Ovary (tissue), 9 donors: ENCODE data around the gene TMEM271. TPM values are rescaled to one million over a fixed set of nuclear protein-coding genes. Genes with fewer than 3 reads are reported as not detected.

ENCODE experiments used
- DNase-seq, 5 donors: peaks; one replicate each; pipeline ENCODE4 v3.0.0-alpha.2; 2019 to 2020
- H3K27ac ChIP-seq, 2 donors: fragments of 200-600 bp; one replicate each; pipeline versions ENCODE4 v1.5.1 to v1.8.0; 2019 to 2022
- H3K27me3 ChIP-seq: fragments of 200-600 bp; one replicate; pipeline ENCODE4 v1.8.0; 2022
- H3K36me3 ChIP-seq: fragments of 200-600 bp; sonication (generic); one replicate; pipeline ENCODE4 v1.5.1; 2019
- H3K4me1 ChIP-seq: one replicate; pipeline ENCODE4 v1.8.1; 2013; ENCODE audit warnings: mild to moderate bottlenecking, moderate library complexity; ENCODE audit not compliant: insufficient read depth
- H3K4me3 ChIP-seq: fragments of 200-600 bp; sonication (generic); one replicate; pipeline ENCODE4 v1.5.1; 2017
- H3K9me3 ChIP-seq, 2 donors: fragments of 200-600 bp in 1 of 2; sonication (generic) in 1 of 2; one replicate each; pipeline versions ENCODE4 v1.5.1 to v1.8.1; 2013 to 2019; ENCODE audit warnings: mild to moderate bottlenecking in 1 of 2, moderate library complexity in 1 of 2
- CTCF ChIP-seq, 3 donors: fragments of 450-650 bp in 2 of 3; fragments of 200-600 bp in 1 of 3; IDR thresholded peaks; one replicate each; pipeline versions ENCODE4 v1.5.1 to v1.8.0; 2016 to 2022; ENCODE audit warnings: antibody characterized with exemption in 3 of 3, mild to moderate bottlenecking in 1 of 3
- EP300 ChIP-seq: sonication (generic); formaldehyde crosslinking; IDR thresholded peaks from one replicate; pipeline ENCODE4 v1.6.1; 2017; ENCODE audit warnings: antibody characterized with exemption
- POLR2A ChIP-seq: fragments of 450-650 bp; IDR thresholded peaks from one replicate; pipeline ENCODE4 v1.6.1; 2017; ENCODE audit warnings: antibody characterized with exemption, mild to moderate bottlenecking, moderate library complexity
- WGBS, 3 donors: extraction: QIAGEN DNeasy Blood & Tissue Kit in 1 of 3; methylation state at CpG; one replicate each; pipeline versions ENCODE4 v1.1.5 to v1.1.7; 2013 to 2017; 5-methylcytosine and 5-hydroxymethylcytosine counted together
- intact Hi-C, 4 donors: fragments of 100-400 bp; cut with DNase I; formaldehyde crosslinking; loops; one replicate each; pipeline versions ENCODE4 v1.11.0 to v1.15.1; 2022 to 2023
- polyA plus RNA-seq, 2 donors: library from polyadenylated mRNA; stranded (reverse); fragments of 200-250 nt in 1 of 2; fragments of 350-450 nt in 1 of 2; fragmentation: Illumina TruSeq in 1 of 2; extraction: RNeasy Lipid Tissue Mini Kit (QIAGEN cat#74804) in 1 of 2; gene quantifications; one replicate each; pipeline ENCODE4 v1.2.3, GENCODE V29; 2013 to 2014
- total RNA-seq, 7 donors: library from RNA; depleted of rRNA in 2 of 7; stranded (reverse); fragments of >200 nt in 2 of 7; fragmentation: NEBNext Ultra II Directional in 3 of 7; extraction: Animal tissue kit (Norgen Biotek cat#: 25700) in 3 of 7; gene quantifications; one replicate each; pipeline versions ENCODE4 v1.1.0 to v1.2.4, GENCODE V29; 2016 to 2023
- donor health status: DM: no; HTN: no; CAD: no; lungs with moderate emphysema.
- donor health status: DM: no; HTN: no; CAD: no.
- donor health status: Bipolar disorder and iron deficiency.
- donor health status: DM: yes; HTN: yes; CAD: no.
- donor health status: DM: no; HTN: no; CAD: no.
- donor health status: DM: yes; HTN: yes; CAD: no.

The TMEM271 gene
- total and polyA plus RNA-seq, 9 donors = not detected

DNA sequence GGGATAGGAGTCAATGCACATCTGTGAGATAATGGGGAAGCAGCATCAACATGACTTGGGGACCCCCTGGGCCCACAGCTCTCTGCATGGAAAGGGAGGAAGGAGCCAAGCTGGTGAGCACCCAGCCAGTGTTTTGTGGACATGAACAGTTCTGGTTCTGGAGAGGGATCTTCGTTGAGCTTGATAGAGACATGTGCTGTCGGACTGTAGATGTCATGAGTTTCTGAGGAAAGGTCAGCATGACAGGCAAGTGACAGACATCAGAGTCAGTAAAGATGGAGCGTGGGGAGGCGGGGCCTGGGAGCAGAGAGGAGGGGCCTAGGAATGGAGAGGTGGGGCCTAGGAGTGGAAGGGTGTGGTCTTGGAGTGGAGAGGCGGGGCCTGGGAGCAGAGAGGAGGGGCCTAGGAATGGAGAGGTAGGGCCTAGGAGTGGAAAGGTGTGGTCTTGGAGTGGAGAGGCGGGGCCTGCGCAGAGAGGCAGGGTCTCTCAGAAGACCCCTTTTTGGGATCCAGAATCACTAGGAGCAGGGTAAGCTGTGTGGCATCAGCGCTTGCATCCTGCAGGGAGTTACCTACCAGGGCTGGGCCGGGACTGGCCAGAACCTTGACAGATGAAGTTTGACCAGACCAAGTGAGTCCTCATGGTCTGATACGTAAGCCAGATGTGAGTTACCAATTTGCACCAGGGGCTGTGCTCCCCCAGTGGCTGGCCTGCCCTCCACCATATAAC is 43.3 kb downstream of the TMEM271 start:
- no peaks in the 10 kb centered on the region for H3K36me3 ChIP-seq
- DNase-seq = no peak
- 94 to 99% (median 96%) methylated on average over 10 of the region's 10 CpGs for WGBS, 3 donors
- H3K27ac ChIP-seq = no peak overlapping the region
- no peaks in the 10 kb centered on the region for H3K27me3 ChIP-seq
- no peak overlapping the region for H3K4me3 ChIP-seq
- TF ChIP-seq CTCF (IDR thresholded peaks at IDR 0.05) = no peak
- no peak for TF ChIP-seq EP300
- no peak for TF ChIP-seq POLR2A
- H3K9me3 ChIP-seq = no peaks in the 10 kb centered on the region
- intact Hi-C loops = no loop called here
- no peaks in the 10 kb centered on the region for H3K4me1 ChIP-seq

DNA sequence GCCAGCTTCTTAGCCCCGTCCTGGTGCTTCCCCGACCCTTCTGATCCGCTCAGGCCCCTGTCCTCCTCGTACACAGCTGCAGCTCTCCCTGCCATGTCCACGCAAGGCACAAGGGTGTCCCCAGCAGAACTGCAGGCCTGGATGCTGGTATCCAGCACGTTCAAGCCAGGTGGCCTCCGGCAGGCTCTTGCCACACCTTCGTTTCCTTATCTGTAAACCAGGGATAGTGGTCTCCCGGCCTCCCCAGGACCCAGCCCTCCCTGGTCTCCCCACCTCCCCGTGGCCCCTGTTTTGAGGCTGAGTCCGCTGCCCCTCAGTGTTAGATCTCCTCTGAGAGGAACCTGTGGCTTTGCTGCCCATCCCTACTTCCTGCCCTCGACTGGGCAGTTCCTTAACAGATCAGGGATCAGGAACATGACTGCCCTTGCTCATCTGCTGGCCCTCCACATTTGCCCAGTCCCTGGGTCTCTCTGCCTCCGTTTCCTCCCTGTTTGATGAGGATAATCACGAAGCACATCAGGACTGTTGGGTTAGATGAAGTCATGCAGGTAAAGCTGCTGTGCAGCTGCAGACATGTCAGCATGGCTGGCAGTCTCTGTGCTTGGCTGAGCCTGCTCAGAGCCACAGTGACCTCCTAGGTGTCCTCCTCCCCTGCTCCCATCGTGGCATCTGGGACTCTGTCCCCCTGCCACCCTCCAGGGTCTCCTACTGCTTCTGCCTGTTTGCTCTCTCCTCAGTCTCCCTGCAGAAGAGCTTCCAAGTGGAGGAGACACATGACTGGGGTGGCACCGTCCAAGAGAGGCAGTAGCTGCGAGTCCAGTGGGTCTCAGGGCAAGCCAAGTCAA is 44.2 kb downstream of the TMEM271 start:
- Histone ChIP-seq H3K36me3 (no peaks in the 10 kb centered on the region), H3K4me3 (no peak overlapping the region), H3K27ac (no peak overlapping the region), H3K27me3 (no peaks in the 10 kb centered on the region), H3K4me1 (no peaks in the 10 kb centered on the region), H3K9me3 (no peaks in the 10 kb centered on the region)
- intact Hi-C loops = no loop called here
- 89 to 94% (median 94%) methylated on average over 17 of the region's 17 CpGs for WGBS, 3 donors
- no peak for TF ChIP-seq EP300
- TF ChIP-seq CTCF (IDR thresholded peaks at IDR 0.05) = no peak
- TF ChIP-seq POLR2A = no peak
- DNase-seq = no peak

DNA sequence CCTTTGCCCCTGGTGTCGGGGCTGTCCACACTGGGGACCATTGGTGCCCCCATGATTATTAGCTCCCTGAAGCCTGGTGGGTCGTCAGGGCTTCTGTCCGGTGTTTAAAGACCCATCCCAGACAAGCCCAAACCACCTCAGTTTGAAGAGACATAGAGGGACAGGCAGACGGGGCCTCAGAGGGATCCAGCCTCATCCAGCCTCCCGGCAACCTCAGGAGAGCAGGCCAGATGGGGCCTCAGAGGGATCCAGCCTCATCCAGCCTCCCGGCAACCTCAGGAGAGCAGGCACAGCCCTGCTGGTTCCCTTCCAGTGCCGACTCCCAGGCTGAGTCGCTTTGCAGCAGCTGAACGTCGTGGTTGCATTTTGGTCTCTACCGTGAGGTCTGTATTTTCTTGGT is 45.0 kb downstream of the TMEM271 start:
- TF ChIP-seq POLR2A = no peak
- no peak for TF ChIP-seq EP300
- TF ChIP-seq CTCF (IDR thresholded peaks at IDR 0.05) = no peak
- no peaks in the 10 kb centered on the region for H3K4me1 ChIP-seq
- no peaks in the 10 kb centered on the region for H3K27me3 ChIP-seq
- WGBS, 3 donors = 81 to 96% (median 87%) methylated on average over 11 of the region's 11 CpGs
- intact Hi-C loops = no loop called here
- no peaks in the 10 kb centered on the region for H3K9me3 ChIP-seq
- no peak for DNase-seq
- no peak overlapping the region for H3K27ac ChIP-seq
- no peak overlapping the region for H3K4me3 ChIP-seq
- H3K36me3 ChIP-seq = no peaks in the 10 kb centered on the region

- intact Hi-C loops = no loop called here
- no peaks in the 10 kb centered on the region for H3K36me3 ChIP-seq
- no peak overlapping the region for H3K27ac ChIP-seq
- no peak for DNase-seq
- no peak overlapping the region for H3K4me3 ChIP-seq
- no peak for TF ChIP-seq POLR2A
- no peak for TF ChIP-seq CTCF (IDR thresholded peaks at IDR 0.05)
- TF ChIP-seq EP300 = no peak
- no peaks in the 10 kb centered on the region for H3K4me1 ChIP-seq
- no peaks in the 10 kb centered on the region for H3K27me3 ChIP-seq
- H3K9me3 ChIP-seq = no peaks in the 10 kb centered on the region
- WGBS, 3 donors = 84 to 87% (median 87%) methylated on average over 17 of the region's 17 CpGs
These were observed 45.9 kb downstream of the TMEM271 start for GRCh38 chr4:530017-530781.
